Head of caudate nucleus (tissue), 42 donors: Measurements from ENCODE around the gene MTMR11.
"Not testable (repeated sequence)": the region's sequence is repeated elsewhere in the genome, so short reads cannot be mapped to it uniquely, and the experiment has no call there.

Experiments used
- DNase-seq, 42 donors: peaks; one replicate each; pipeline versions ENCODE4 v3.0.0 to v3.0.0-alpha.2; 2020 to 2021; ENCODE audit warnings: mixed read lengths in 7 of 42
- intact Hi-C: fragments of 100-400 bp; cut with DNase I; formaldehyde crosslinking; loops from one replicate; pipeline ENCODE4 v1.15.0; 2022

Gene MTMR11

DNA sequence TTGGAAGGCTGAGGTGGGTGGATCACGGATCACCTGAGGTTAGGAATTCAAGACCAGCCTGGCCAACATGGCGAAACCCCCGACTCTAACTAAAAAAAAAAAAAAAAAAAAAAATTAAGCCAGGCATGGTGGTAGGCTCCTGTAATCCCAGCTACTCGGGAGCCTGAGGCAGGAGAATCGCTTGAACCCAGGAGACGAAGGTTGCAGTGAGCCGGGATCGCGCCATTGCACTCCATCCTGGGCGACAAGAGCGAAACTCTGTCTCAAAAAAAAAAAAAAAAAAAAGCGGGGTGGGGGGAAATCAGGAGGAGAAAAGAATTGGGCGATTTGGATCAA lies 2.0 kb upstream of the MTMR11 start:
- intact Hi-C loops, DNase-seq: not testable (repeated sequence)

DNA sequence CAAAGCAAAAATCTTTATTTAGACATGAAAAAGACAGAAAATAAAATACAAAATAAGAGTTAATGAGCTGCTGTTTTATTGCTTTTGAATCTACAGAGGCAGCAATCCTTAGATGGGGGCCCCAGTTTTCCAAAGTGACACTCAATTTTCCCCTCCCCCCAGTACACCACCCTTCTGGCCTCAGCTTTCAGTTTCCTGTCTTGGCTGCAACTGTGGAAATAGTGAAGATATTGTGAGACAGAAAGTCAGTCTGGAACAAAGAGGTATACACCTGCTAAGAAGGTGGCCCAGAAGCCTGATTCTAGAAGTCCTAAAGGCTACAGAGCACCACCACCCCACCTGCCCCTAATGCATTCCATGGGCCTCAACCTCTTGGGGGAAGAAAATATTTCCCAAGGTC lies 1.1 kb upstream of the MTMR11 start:
- DNase-seq, result no peak
- intact Hi-C loops, result no loop called here

DNA sequence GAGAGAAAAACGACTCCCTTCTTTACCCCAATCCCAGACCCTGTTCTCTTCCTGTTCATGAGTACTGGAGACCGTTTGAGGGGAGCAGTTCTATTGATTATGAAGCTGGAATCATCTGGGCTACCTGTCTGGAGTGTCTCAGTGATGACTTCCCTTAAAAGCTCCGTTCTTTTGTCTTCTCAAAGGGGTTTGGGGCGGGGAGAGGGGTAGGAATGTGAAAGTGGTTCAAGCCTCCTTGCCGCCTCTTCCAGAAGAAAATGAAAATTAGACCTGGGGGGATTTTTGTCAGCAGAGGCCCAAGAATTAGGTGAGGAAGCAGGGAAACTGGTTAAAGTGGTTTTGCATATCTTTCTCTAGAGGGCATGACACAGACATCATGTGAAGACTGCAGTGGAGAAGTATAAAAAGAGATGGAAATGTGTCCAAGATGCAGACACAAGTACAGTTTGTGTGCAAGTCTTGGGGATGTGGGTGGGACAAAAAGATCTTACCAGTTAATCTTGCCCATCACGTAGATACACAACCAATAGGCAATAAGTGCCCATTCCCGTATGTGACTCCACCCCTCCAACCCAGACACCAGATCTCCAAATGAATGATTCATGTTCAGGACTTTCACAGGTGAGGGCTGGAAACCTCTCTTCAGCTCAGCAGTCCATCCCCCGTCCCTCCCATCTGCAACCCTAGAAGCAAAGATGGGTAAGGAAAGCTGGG lies 470 bp upstream of the MTMR11 start:
- intact Hi-C loops, result no loop called here
- DNase-seq, result peak in 5 of 42 donors; percentile 11 to 68 (median 20)

DNA sequence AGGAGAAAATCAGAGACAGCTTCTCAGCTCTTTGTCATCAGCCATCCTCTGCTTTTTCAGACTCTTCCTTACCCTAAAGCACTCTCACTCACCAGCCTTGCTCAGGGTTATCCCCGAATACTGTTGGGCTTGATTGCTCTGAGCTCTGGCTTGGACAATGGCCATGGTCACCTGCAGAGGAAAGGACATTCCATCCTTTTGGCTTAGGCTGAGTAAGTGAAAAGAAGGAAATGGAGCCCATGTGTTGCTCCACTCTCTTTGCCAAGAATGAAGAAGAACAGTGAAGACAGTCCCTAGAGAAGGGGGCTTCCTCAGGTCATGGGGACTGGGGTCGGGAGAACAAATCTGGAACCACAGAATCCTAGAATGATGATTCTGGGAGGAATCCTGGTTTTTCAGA lies 2.3 kb downstream of the MTMR11 start:
- intact Hi-C loops, result no loop called here
- DNase-seq, result no peak

DNA sequence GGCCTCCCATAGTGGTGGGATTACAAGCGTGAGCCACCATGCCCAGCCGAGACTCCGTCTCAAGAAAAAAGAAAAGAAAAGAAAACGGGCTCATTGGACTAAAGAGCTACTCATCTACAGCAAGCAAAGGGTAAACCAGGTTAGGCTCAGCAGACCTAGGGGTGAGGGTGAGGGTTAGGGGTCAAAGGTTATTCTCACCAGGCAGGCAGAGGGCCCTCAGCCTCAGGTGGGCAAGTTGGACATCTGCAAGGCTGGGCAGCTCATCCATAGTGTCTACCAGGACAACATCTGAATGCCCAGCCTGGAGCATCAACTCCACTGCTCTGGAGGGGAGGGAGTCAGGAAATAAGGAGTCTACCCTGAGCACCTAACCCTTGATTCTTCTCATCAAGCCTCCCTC lies 3.5 kb downstream of the MTMR11 start:
- intact Hi-C loops, result no loop called here
- no peak for DNase-seq

DNA sequence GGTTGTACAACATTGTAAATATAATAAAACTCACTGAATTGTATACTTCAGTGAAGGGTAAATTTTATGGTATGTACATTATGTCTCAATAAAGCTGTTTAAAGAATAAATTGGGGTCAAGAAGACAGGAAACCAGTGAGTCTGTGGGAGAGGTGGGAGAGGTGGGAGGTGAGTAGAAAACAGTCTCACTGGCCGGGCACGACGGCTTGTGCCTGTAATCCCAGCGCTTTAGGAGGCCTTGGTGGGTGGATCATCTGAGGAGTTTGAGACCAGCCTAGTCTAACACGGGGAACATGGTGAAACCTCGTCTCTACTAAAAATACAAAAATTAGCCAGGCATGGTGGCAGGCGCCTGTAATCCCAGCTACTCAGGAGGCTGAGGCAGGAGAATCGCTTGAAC lies 4.2 kb downstream of the MTMR11 start:
- peak in 1 of 42 donors; percentile 24 for DNase-seq
- intact Hi-C loops, result no loop called here

DNA sequence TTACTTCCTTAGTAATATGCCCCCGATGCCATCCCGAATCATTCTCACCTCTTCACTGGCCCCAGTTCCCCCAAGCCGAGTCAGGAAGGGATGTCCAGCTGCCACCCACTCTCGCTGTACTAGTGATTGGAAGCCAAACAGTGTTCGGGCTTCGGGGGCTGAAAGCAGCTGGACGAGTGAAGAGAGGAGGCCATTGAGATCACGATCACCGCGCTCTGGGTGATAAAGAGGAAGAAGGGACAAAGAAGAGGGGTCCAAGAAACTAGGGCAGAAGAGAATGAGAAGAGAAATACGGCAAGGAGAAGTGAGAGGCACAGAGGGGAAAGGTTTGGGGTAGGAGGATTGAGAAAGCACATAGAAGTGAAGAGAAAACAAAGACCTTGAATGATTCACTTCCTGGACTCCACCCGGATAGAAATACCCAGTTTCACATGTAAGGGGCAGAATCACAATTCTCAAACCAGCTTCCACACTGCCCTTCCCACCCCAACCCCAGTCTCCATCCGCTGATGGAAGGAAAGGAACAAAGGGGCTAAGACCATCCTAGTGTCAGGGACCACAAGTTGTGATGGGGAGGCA lies 5.4 kb downstream of the MTMR11 start:
- DNase-seq, result no peak
- intact Hi-C loops, result no loop called here

DNA sequence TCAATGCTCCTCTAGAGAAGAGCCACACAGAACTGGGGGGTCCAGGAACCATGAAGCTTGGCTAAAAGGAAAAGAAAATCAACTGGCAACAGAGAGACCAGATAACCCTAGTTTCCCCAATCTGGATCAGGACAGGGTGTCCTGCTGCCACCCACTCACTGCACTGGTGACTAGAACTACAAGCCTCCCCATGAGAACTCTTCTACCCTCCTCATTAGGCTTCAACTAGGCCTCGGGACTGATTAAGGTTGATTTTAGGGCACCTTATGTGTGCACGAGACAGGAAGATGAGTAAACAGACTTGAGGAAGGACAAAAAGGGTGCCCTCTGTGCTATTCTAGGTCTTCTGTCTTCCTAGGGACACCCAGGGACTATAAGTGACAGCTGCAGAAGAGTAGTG lies 6.8 kb downstream of the MTMR11 start:
- intact Hi-C loops, result no loop called here
- DNase-seq, result no peak

DNA sequence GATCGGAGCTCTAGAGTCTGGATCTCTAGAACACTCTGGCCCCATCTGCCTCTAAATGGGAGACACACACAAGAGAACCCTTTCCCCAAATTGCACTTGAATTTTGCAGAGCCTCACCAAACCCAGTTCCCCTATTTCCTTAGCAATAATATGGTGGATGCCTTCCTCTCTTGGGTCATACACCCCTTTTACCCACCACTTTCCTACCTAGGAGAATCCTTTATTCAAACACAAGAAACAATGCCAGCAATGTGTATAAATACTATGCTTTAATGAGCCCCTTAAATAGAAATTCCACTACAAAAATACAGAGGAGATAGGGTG lies 8.3 kb downstream of the MTMR11 start:
- no peak for DNase-seq
- intact Hi-C loops, result no loop called here

DNA sequence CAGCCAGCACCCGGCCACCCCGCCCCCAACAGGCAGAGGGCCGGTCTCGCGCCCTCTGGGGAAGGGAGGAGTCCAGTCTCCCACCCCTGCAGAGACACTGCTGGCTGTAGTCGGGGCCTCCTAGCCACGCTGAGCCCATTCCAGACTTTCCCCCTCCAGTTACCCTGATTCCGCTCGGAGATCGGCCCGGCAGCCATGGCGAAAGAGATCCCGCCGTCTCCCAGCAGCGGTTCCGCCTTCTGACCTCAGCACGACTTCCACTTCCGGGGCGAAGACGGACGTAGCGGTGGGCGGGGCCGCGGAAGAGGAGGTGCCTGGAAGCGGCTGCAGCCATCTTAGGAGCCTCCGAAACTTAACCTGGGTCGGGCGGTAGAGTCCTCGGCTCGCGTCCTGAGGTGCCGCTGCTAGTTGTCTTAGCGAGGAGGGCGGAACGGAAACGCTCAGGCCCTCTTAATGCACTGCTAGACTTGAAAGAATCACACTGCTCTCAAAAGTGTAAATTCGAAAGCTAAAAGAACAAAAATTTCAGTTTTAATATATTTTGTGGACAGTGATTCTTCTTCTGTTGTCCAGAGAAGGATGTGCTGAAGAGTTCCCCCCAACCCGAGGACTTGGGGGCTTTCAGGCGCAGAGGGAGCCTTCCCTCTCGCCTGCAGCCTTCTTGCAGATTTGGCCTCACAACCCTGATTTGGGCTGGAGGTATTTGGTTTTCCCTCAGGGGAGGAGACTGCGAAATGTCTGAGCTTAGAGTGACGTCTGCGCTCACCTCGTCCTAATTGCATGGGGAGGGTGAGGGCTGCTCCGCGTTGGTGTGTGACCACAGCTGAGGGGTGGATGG lies 8.9 kb downstream of the MTMR11 start, which contains the start of gene SF3B4:
SF3B4 (minus strand) TSS at position 241 of the 838 bp plus-strand sequence; CDS start at position 197, 44 bp downstream.
- intact Hi-C loops, result no loop called here
- DNase-seq, result peak; percentile 95 to 99 (median 98)

DNA sequence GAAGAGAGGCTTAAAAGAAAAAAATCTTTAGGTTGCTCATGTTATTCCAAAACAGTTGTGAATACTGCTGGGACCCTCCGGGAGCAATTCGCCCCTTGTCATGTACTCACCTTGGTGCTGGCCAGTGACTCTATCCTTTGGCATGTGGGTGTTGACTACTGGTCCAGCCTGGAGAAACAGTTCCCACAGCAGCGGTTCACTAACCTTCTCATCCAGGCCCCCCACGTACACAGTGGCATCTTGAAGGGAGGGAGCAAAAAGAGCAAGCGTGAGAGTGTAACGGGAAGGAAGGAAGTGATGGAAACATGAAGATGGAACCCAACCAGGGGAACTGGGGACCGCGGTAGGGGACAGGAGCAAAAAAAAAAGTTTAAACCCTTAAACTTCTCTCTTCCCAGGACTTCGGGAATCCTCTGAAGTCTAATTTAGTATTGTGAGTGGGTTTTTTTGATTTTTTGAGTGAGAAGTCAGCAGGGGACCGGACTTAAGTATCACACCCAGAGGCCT lies 9.6 kb downstream of the MTMR11 start:
- DNase-seq, result no peak
- intact Hi-C loops, result no loop called here

DNA sequence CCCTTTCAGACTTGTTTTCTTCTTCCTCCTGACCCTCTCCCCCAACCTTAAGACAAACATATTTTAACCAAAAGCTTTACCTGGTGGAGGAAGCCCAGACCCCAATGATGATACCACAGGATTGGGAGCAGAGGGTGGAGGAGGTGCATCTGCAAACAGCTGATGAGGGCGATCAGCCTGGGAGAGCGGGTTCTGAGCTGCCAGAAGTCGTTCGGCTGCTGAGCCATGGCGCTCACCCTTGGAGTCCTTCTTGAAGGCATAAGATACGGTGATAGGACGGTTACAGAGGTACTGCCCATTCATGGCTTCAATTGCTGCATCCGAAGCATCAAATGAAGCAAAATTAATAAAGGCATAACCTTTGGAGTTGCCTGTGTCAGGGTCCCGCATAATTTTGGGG lies 10.4 kb downstream of the MTMR11 start:
- no peak for DNase-seq
- intact Hi-C loops, result no loop called here

DNA sequence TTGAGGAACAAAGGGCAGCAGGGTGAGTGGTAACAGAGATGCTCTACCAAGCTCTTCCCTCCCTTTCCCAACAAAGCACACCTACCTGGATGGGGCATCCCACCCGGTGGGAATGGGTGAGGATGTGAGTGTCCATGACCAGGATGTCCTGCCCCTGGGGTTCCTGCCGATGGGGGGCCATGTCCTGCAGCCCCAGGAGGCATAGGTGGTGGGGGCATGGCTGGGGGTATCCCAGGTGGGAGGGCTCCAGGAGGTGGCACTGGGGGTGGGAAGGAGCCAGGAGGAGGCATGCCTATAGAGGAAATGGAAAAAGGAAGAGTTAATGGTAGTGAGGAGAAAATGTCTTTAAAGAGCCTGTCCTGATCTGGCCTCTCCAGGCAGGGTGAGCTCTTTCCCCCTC lies 10.9 kb downstream of the MTMR11 start:
- intact Hi-C loops, result no loop called here
- DNase-seq, result no peak

DNA sequence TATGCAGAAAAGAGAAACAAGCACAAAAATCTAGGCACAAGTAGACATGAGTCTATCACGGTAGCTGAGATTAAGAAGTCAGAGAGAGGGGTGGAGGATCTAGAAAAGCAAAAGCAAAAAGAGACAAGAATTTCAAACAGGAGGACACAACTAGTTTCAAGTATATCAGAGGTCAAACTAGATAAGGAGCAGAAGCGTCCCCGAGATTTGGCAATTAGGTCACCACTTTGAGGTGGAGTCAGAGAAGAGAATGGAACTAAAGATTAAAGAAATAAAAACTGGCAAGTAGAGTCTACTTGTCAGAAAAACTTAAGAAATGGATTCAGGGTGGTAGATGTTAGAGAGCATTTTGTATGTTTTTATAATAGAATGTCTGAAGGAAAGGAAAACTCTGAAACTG lies 11.3 kb downstream of the MTMR11 start:
- intact Hi-C loops, result no loop called here
- no peak for DNase-seq

DNA sequence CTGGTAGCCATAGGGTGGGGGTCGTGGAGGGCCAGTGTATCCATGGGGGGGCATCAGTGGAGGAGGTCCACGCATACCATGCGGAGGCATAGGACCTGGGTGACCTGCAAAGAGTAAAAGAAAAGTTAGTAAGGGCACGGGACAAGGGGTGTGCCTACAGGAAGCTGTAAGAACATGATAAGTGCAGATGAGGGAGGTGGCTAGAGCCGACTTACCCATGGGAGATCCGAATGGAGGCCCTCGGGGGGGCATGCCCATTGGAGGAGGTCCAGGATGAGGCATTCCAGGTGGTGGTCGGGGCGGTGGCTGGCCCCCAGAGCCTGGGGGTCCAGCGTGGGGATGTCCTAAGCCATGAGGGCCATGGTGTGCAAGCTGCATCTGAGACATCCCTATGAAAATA lies 13.1 kb downstream of the MTMR11 start:
- no peak for DNase-seq
- intact Hi-C loops, result no loop called here

DNA sequence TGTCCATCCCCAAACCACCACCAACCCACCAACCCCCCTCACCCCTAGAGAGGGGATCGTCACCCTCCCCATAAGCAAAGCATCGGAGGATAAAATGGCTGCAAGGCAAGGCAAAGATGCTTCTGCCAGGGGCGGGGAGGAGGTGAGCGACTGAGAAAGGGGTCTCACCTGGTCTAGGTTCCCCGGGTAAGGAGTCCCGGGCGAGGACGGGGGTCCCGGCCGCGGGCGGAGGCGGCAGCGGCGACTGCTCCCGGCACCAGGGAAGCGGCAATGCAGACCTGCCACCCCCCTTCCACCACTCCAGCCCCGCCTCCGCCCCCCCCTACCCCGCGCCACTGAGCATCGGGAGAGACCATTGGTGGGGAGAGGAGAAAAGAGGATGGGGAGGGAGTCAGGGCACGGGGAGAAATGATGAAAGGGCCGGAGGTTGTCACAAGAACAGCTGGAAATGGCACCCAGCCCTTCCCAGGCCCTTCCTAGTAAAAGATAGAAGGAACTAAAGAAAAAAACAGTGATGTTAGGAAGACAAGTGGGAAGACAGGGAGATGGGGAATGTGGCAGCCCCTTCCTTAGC lies 19.0 kb downstream of the MTMR11 start, which contains the start of gene SV2A:
SV2A (minus strand) TSS at position 274 of the 574 bp plus-strand sequence. CDS start 4,004 bp downstream, outside the sequence.
- intact Hi-C loops, result no loop called here
- peak; percentile 44 to 89 (median 77) for DNase-seq

DNA sequence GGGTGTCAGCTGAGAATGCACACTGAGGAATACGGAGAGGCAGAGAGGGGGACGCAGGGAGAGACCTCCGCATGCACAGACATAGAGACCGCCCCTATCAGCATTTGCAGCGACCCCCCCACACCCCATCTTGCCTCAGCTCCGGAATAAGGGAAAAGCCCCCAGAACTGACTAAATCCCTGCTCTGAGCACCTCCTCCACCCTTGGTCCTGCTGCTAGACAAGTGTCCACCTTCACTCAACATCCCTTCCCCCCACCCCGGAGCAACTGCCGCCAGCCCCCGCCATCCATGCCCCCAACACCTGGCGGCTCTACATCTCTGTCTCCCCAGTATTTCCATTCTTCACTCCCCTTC lies 19.8 kb downstream of the MTMR11 start:
- intact Hi-C loops, result no loop called here
- peak in 1 of 42 donors; percentile 17 for DNase-seq

DNA sequence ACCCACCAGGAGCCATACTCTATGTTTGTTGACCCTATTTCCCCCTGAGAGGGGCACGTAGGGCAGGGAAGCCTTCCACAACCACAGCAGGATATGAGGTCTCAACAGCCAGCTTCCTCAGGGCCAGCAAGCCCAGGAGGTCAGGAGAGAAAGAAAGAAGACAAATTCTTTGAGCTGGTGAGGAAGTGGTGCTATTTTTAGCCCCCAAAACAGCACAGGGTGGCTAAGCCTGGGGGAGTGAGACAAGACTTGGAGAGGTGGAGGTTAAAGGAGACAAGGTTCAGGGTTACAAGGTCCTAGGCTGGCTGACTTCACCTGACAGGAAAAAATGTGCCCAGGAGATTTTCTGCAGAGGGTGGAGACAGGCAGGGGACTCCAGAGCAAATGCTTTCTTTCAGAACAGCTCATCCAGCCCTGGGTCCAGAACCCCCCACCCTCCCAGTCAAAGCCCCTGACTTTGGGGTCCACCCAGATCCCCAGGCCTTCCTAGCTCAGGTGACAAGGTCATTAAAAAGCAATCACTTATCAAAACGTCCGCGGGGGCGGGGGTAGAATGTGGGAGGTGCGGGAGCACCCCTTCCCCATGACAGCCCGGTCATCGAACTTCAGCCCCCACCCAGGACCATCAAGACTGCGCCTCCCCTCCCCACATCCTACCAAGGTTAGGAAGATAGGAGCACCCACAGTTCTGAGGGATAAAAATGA lies 20.3 kb downstream of the MTMR11 start:
- intact Hi-C loops, result no loop called here
- no peak for DNase-seq
